GM23338 (cell line): ENCODE data around the gene IL19. TPM values are rescaled to one million over a fixed set of nuclear protein-coding genes. Genes with fewer than 3 reads are reported as not detected.

ENCODE experiments used
- ATAC-seq: fragments of 200-7000 bp; cut with Tn5 transposase; 3 replicates; pipeline ENCODE4 v1.9.1; 2020
- DNase-seq: peaks from one replicate; pipeline ENCODE4 v3.0.0-alpha.2; 2015; ENCODE audit warnings: low spot score
- H2AFZ ChIP-seq: fragments of 200-600 bp; sonication (generic); 2 replicates; pipeline ENCODE4 v1.8.0; 2016; ENCODE audit warnings: antibody characterized with exemption, mild to moderate bottlenecking, moderate library complexity
- H3F3A ChIP-seq: fragments of 200-600 bp; sonication (generic); replicated peaks from 2 replicates; pipeline ENCODE4 v1.8.0; 2017; ENCODE audit warnings: antibody characterized with exemption, mixed run types, low read depth
- H3K27ac ChIP-seq: fragments of 200-600 bp; sonication (generic); 2 replicates; pipeline ENCODE4 v1.6.1; 2016; ENCODE audit warnings: low read depth
- H3K27me3 ChIP-seq: fragments of 200-600 bp; sonication (generic); 2 replicates; pipeline ENCODE4 v1.8.0; 2016; ENCODE audit warnings: mild to moderate bottlenecking, mixed run types, moderate library complexity; ENCODE audit not compliant: insufficient read depth
- H3K36me3 ChIP-seq: fragments of 200-600 bp; sonication (generic); 2 replicates; pipeline ENCODE4 v1.8.0; 2016; ENCODE audit warnings: mild to moderate bottlenecking; ENCODE audit not compliant: insufficient read depth
- H3K4me1 ChIP-seq: fragments of 200-600 bp; sonication (generic); 2 replicates; pipeline ENCODE4 v1.8.0; 2016; ENCODE audit warnings: mild to moderate bottlenecking, moderate library complexity; ENCODE audit not compliant: insufficient read depth
- H3K4me2 ChIP-seq: fragments of 200-600 bp; sonication (generic); 2 replicates; pipeline ENCODE4 v1.7.1; 2017; ENCODE audit warnings: mixed run types
- H3K4me3 ChIP-seq: fragments of 200-600 bp; sonication (generic); 2 replicates; pipeline ENCODE4 v1.6.1; 2016; ENCODE audit warnings: mixed run types
- H3K79me2 ChIP-seq: fragments of 200-600 bp; sonication (generic); replicated peaks from 2 replicates; pipeline ENCODE4 v1.8.0; 2017; ENCODE audit warnings: mild to moderate bottlenecking; ENCODE audit not compliant: insufficient read depth
- H3K9me2 ChIP-seq: fragments of 200-600 bp; sonication (generic); 2 replicates; pipeline ENCODE4 v1.8.0; 2017; ENCODE audit not compliant: insufficient read depth
- H4K20me1 ChIP-seq: fragments of 200-600 bp; sonication (generic); replicated peaks from 2 replicates; pipeline ENCODE4 v1.8.0; 2017; ENCODE audit warnings: mild to moderate bottlenecking; ENCODE audit not compliant: insufficient read depth
- H3K27ac Mint-ChIP-seq: 2 replicates; pipeline ENCODE4 v1.8.0; 2020; ENCODE audit warnings: inconsistent platforms, mild to moderate bottlenecking, moderate library complexity, mixed read lengths
- H3K27me3 Mint-ChIP-seq: 3 replicates; pipeline ENCODE4 v1.8.0; 2022; ENCODE audit warnings: low read depth, mild to moderate bottlenecking, moderate library complexity, mixed read lengths, inconsistent platforms; ENCODE audit not compliant: insufficient read depth, poor library complexity
- H3K36me3 Mint-ChIP-seq: 3 replicates; pipeline ENCODE4 v1.8.0; 2021; ENCODE audit warnings: low read depth, mild to moderate bottlenecking, inconsistent platforms, moderate library complexity, mixed read lengths
- H3K4me1 Mint-ChIP-seq: 3 replicates; pipeline ENCODE4 v1.8.0; 2020; ENCODE audit warnings: mild to moderate bottlenecking, inconsistent platforms, mixed read lengths
- H3K4me3 Mint-ChIP-seq: 3 replicates; pipeline ENCODE4 v1.8.0; 2021; ENCODE audit warnings: moderate library complexity, mild to moderate bottlenecking, inconsistent platforms, mixed read lengths
- H3K9me3 Mint-ChIP-seq: 3 replicates; pipeline ENCODE4 v1.8.0; 2020; ENCODE audit warnings: moderate library complexity, mild to moderate bottlenecking, inconsistent platforms, mixed read lengths
- CREB1 ChIP-seq: fragments of 250-450 bp; sonication (Bioruptor Pico); IDR thresholded peaks from 2 replicates; pipeline ENCODE4 v1.5.0; 2020; ENCODE audit warnings: low read depth, mild to moderate bottlenecking, moderate library complexity
- ETS1 ChIP-seq: IDR thresholded peaks from 2 replicates; pipeline ENCODE4 v1.6.1; 2016; ENCODE audit warnings: antibody characterized with exemption
- EZH2 ChIP-seq: fragments of 200-600 bp; sonication (generic); IDR thresholded peaks from one replicate; pipeline ENCODE4 v1.8.0; 2017; ENCODE audit warnings: antibody characterized with exemption, mild to moderate bottlenecking, low read depth; ENCODE audit not compliant: unreplicated experiment
- JUNB ChIP-seq: IDR thresholded peaks from one replicate; pipeline ENCODE4 v1.6.1; 2016; ENCODE audit warnings: antibody characterized with exemption; ENCODE audit not compliant: unreplicated experiment
- ZNF114 ChIP-seq: fragments of 250-450 bp; sonication (Bioruptor Pico); IDR thresholded peaks from 2 replicates; pipeline ENCODE4 v1.5.0; 2020; ENCODE audit warnings: mild to moderate bottlenecking, moderate library complexity
- ZNF462 ChIP-seq: fragments of 250-450 bp; sonication (Bioruptor Pico); IDR thresholded peaks from 2 replicates; pipeline ENCODE4 v1.5.0; 2020; ENCODE audit warnings: mild to moderate bottlenecking, moderate library complexity
- polyA plus RNA-seq: library from polyadenylated mRNA; unstranded; fragments of >200 nt; fragmentation: Nextera tagmentation; extraction: Ambion mirVana; gene quantifications from 2 replicates; pipeline ENCODE4 v1.2.1, GENCODE V29; 2016
- total RNA-seq: library from RNA; depleted of rRNA; stranded (reverse); fragments of >200 nt; shearing (Covaris generic); gene quantifications from 2 replicates; pipeline ENCODE4 v1.2.3, GENCODE V29; 2014
- TF ChIP-seq, protein P1 (sequence below), 2 experiments: fragments of 200-600 bp in 1 of 2; sonication (generic) in 1 of 2; conservative IDR thresholded peaks; 2 replicates each; pipeline versions ENCODE4 v1.5.1 to v1.6.1; 2016 to 2017; ENCODE audit warnings: antibody characterized with exemption in 2 of 2, low read depth in 2 of 2, mild to moderate bottlenecking in 2 of 2, moderate library complexity in 1 of 2

Gene IL19
- total and polyA plus RNA-seq, 2 experiments from 2014 or later = not detected

DNA sequence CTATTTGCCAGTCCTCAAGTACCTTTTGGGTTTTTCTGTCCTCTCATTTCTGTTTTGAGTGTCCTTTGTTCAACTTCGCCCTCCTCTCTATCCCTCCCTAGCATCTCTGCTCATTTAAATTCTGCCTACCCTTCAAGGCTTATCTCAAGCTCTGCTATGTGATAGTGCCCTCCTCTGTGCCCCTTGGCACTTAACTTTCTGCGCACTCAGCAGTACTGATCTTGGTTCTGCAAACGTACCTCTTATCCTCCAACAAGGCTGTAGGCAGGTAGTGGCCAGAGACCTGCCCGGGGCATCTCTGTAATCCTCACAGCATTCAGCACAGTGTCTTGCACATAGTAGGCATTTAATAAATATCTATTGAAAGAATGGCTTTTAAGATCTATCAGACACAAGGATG lies 89.6 kb downstream of the IL19 start:
- H3K4me1 ChIP-seq = no peaks in the 10 kb centered on the region
- H3K27ac Mint-ChIP-seq = no peak overlapping the region
- no peaks in the 10 kb centered on the region for H3K36me3 ChIP-seq
- H3K4me3 Mint-ChIP-seq = no peak overlapping the region
- no peaks in the 10 kb centered on the region for H3F3A ChIP-seq
- no peaks in the 10 kb centered on the region for H4K20me1 ChIP-seq
- H3K79me2 ChIP-seq = no peaks in the 10 kb centered on the region
- no peaks in the 10 kb centered on the region for H3K27me3 ChIP-seq
- no peak overlapping the region for H3K27ac ChIP-seq
- no peak overlapping the region for H3K4me3 ChIP-seq
- H2AFZ ChIP-seq = no peak overlapping the region
- no peaks in the 10 kb centered on the region for H3K36me3 Mint-ChIP-seq
- no peaks in the 10 kb centered on the region; the same call in 1 of the 2 replicates for H3K9me2 ChIP-seq
- no peaks in the 10 kb centered on the region for H3K9me3 Mint-ChIP-seq
- TF ChIP-seq ZNF114 (CRISPR knock-in tag) = no peak
- no peak for TF ChIP-seq CREB1 (CRISPR knock-in tag)
- TF ChIP-seq EZH2 = no peak
- no peak for TF ChIP-seq ETS1
- no peak for TF ChIP-seq JUNB
- TF ChIP-seq, protein P1, sequence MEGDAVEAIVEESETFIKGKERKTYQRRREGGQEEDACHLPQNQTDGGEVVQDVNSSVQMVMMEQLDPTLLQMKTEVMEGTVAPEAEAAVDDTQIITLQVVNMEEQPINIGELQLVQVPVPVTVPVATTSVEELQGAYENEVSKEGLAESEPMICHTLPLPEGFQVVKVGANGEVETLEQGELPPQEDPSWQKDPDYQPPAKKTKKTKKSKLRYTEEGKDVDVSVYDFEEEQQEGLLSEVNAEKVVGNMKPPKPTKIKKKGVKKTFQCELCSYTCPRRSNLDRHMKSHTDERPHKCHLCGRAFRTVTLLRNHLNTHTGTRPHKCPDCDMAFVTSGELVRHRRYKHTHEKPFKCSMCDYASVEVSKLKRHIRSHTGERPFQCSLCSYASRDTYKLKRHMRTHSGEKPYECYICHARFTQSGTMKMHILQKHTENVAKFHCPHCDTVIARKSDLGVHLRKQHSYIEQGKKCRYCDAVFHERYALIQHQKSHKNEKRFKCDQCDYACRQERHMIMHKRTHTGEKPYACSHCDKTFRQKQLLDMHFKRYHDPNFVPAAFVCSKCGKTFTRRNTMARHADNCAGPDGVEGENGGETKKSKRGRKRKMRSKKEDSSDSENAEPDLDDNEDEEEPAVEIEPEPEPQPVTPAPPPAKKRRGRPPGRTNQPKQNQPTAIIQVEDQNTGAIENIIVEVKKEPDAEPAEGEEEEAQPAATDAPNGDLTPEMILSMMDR (conservative IDR thresholded peaks at IDR 0.05; ENCODE audit: low read depth in 2 of 2) = no peak
- no peak for TF ChIP-seq ZNF462 (CRISPR knock-in tag)
- peaks cover 4% of the 10 kb centered on the region for H3K27me3 Mint-ChIP-seq
- H3K4me1 Mint-ChIP-seq = no peaks in the 10 kb centered on the region
- ATAC-seq = no peak
- no peak for DNase-seq
- H3K4me2 ChIP-seq = no peak overlapping the region
